ENCODE results near the gene TAOK1.

Gene TAOK1

DNA sequence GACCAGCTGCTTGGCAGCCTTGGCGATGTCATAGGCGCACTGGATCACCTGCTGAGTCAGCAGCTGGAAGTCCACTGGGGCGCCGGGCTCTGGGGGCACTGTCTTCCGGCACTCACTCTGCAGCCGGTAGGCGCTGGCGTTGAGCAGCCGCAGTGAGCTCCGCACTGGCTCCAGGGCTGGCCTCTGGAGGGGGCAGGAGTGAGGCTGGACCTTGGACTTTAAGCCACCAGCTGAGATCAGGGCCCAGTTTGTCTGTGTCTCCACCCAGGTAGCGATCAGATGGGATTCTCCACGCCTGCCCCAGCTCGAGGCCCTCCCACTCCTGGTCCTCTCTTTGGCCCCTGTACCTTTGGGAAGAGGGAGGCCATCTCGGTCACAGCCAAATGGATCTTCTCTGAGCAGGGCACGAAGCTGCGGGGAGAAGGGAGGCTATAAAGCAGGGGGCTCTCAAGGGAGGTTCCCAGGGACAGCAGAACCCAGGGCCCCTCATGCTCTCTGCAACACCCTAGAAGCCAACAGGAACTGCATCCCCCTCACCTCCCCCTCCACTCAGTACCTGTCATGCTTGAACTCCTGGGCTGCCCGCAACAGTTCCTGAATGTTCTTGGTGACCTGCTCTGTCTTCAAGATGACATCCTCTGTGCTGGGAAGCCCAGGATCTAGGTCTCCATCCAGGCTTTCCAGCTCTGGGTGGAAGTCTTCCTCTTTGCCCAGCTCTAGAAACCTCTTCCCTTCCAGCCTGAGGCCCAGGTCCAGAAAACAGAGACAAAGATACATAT, 184.8 kb downstream of the TAOK1 start:
- no peaks in the 10 kb centered on the region for H3K27me3 ChIP-seq (ENCODE audit: insufficient read depth, poor library complexity, severe bottlenecking)
- H3K4me3 ChIP-seq (replicated peaks; ENCODE audit: insufficient read depth, low read length), result no peak overlapping the region
- TF ChIP-seq SPI1 (IDR thresholded peaks at IDR 0.05; ENCODE audit: borderline replicate concordance, low read depth) (no peak), POLR2AphosphoS5 (IDR thresholded peaks at IDR 0.05; ENCODE audit: low read depth) (no peak), REST (IDR thresholded peaks at IDR 0.05; ENCODE audit: insufficient replicate concordance, low read depth) (no peak), CTCF (IDR thresholded peaks at IDR 0.05; ENCODE audit: insufficient read depth, low read length) (no peak), GABPA (IDR thresholded peaks at IDR 0.05; ENCODE audit: low read depth) (no peak)
- DNase-seq (ENCODE audit: low read depth in 1 of 2, low spot score in 1 of 2), result no peak
- H3K27ac ChIP-seq (replicated peaks), result no peak overlapping the region

- Histone ChIP-seq H3K4me3 (replicated peaks; ENCODE audit: insufficient read depth, low read length) (no peak overlapping the region), H3K27me3 (ENCODE audit: insufficient read depth, poor library complexity, severe bottlenecking) (no peaks in the 10 kb centered on the region), H3K27ac (replicated peaks) (no peak overlapping the region)
- DNase-seq (ENCODE audit: low read depth in 1 of 2, low spot score in 1 of 2), result no peak
- no peak for TF ChIP-seq POLR2AphosphoS5 (IDR thresholded peaks at IDR 0.05; ENCODE audit: low read depth)
- no peak for TF ChIP-seq REST (IDR thresholded peaks at IDR 0.05; ENCODE audit: insufficient replicate concordance, low read depth)
- TF ChIP-seq CTCF (IDR thresholded peaks at IDR 0.05; ENCODE audit: insufficient read depth, low read length), result no peak
- no peak for TF ChIP-seq GABPA (IDR thresholded peaks at IDR 0.05; ENCODE audit: low read depth)
- TF ChIP-seq SPI1 (IDR thresholded peaks at IDR 0.05; ENCODE audit: borderline replicate concordance, low read depth), result no peak
These were observed 185.5 kb downstream of the TAOK1 start for GRCh38 chr17:29575511-29576213.

GRCh38 chr17:29576214-29577000, 186.2 kb downstream of the TAOK1 start:
- Histone ChIP-seq H3K27ac (replicated peaks) (no peak overlapping the region), H3K4me3 (replicated peaks; ENCODE audit: insufficient read depth, low read length) (no peak overlapping the region), H3K27me3 (ENCODE audit: insufficient read depth, poor library complexity, severe bottlenecking) (no peaks in the 10 kb centered on the region)
- no peak for TF ChIP-seq REST (IDR thresholded peaks at IDR 0.05; ENCODE audit: insufficient replicate concordance, low read depth)
- no peak for TF ChIP-seq GABPA (IDR thresholded peaks at IDR 0.05; ENCODE audit: low read depth)
- no peak for TF ChIP-seq CTCF (IDR thresholded peaks at IDR 0.05; ENCODE audit: insufficient read depth, low read length)
- TF ChIP-seq POLR2AphosphoS5 (IDR thresholded peaks at IDR 0.05; ENCODE audit: low read depth), result no peak
- no peak for TF ChIP-seq SPI1 (IDR thresholded peaks at IDR 0.05; ENCODE audit: borderline replicate concordance, low read depth)
- no peak for DNase-seq (ENCODE audit: low read depth in 1 of 2, low spot score in 1 of 2)

All from HL-60 (cell line).